Measurements from ENCODE around the gene AKIRIN1. TPM values are rescaled to one million over a fixed set of nuclear protein-coding genes. Genes with fewer than 3 reads are reported as not detected.
"Not testable (repeated sequence)": the region's sequence is repeated elsewhere in the genome, so short reads cannot be mapped to it uniquely, and the experiment has no call there.

Gene AKIRIN1, protein sequence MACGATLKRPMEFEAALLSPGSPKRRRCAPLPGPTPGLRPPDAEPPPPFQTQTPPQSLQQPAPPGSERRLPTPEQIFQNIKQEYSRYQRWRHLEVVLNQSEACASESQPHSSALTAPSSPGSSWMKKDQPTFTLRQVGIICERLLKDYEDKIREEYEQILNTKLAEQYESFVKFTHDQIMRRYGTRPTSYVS
- 44.2 TPM for total RNA-seq

- DNase-seq (ENCODE audit: low spot score) (peak; percentile 99), ATAC-seq (peak; percentile 99)
- intact Hi-C loops (cut with DNase I): no loop called here
These were observed at the start of gene AKIRIN1 for GRCh38 chr1:38990738-38991637. Gene AKIRIN1, plus strand, starts transcription at chr1:38991276. Its CDS starts 105 bp downstream, at chr1:38991381.

DNA sequence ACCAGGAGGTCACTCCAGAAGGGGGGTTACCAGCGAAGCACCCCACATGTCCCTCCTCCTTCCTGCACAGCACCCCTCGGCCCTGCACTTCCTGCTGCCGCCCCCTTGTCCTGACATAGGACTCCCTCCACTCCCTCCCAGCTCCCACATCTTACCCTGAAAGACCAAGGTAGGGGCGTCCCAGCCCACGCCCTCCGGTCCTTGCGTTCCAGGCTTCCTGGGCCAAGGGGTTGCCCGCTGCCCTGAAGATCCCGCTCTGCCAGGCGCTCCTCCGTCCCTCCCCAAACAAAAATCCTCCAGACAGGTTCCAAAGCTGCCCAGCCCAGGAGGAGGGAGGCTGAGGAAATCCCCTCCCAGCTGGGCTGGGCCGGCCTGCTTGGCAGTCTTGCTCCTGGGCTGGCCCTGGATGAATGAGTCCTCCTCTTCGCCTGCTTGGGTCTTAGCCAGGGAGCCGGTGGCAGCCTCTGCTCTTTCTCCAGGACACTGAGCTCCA, 49.5 kb upstream of the AKIRIN1 start, which contains the start of gene RHBDL2:
Gene RHBDL2, minus strand, starts transcription at position 304 of the 493 bp plus-strand sequence. CDS start 22,618 bp downstream, outside the sequence.
- DNase-seq (ENCODE audit: low spot score): peak; percentile 63
- intact Hi-C loops (cut with DNase I): loop anchor here (1.0 kb wide), 1 partner anchor 33 kb away; no protein-coding TSS in a partner anchor
- peak; percentile 91 for ATAC-seq

DNA sequence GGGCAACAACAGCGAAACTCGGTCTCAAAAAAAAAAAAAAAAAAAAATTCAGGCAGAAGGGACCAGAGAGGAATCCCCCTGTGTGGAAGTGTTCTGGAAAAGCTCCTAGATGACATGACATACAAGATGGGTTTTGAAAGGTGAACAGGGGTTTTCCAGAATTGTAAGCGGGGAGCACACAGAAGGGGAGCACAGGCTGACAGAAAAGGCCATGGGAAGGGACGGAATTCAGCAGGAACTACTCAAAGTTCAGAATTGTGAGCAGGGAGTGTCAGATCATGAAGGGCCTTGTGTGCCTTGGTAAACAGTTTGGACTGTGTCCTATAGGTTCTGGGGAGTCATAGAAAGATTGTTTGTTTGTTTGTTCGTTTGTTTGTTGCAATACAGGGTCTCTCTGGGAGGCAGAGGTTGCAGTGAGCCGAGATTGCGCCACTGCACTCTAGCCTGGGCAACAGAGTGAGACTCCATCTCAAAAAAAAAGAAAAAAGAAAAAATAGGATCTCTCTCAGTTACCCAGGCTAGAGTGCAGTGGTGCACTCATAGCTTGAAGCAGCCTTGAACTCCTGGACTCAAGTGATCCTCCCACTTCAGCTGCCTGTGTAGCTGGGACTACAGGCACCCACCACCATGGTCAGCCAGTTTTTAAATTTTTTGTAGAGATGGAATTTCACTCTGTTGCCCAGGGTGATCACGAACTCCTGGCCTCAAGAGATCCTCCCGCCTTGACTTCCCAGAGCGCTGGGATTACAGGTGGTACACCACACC, 48.2 kb upstream of the AKIRIN1 start:
- intact Hi-C loops (cut with DNase I): loop anchor here (1.0 kb wide), 1 partner anchor 35 kb away; no protein-coding TSS in a partner anchor
- DNase-seq (ENCODE audit: low spot score) (no peak), ATAC-seq (no peak)

DNA sequence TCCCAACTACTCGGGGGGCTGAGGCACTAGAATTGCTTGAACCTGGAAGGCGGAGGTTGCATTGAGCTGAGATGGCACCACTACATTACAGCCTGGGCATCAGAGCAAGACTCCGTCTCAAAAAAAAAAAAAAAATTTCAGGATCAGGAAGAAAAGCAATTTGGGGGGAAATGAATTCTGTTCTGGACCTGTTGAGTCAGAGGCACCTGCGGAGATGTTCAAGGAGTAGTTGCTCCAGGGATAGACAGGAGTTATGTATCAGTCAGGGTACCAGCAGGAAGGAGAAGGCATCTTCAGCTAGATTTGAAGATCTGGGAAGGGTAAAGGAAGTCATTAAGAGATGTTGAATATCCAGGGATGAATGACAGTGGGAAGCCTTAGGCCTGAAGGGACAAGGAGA, 46.5 kb upstream of the AKIRIN1 start:
- DNase-seq (ENCODE audit: low spot score): no peak
- ATAC-seq: no peak
- intact Hi-C loops (cut with DNase I): no loop called here

DNA sequence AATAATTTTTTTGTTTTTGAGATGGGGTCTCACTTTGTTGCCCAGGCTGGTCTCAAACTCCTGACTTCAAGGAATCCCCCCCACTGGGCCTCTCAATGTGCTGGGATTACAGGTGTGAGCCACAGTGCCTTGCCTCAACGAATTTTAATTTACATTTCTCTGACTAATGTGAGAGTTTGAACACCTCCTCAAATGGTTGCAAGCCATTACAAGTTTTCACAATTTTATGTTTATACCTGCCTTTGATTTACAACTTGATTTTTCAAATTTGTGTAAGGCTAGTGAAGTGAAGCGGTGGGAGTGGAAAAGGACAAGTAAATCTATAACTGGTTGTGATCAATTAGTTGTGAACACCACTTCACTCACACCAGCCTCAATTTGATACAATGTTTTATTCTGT, 40.5 kb upstream of the AKIRIN1 start:
- no peak for DNase-seq (ENCODE audit: low spot score)
- ATAC-seq: no peak
- intact Hi-C loops (cut with DNase I): no loop called here

DNA sequence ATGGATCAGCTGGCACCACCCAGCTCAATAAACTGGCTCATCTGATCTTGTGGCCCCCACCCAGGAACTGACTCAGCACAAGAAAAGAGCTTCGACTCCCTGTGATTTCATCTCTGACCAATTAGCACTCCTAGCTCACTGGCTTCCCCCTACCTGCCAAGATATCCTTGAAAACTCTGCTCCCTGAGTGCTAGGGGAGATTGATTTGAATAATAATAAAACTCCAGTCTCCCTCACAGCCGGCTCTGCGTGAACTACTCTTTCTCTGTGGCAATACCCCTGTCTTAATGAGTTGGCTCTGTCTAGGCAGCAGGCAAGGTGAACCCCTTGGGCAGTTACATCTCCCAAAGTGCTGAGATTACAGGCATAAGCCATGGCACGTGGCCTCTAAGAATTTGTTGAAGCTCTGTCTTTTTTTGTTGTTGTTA, 37.6 kb upstream of the AKIRIN1 start:
- DNase-seq (ENCODE audit: low spot score) (no peak), ATAC-seq (no peak)
- intact Hi-C loops (cut with DNase I): no loop called here

DNA sequence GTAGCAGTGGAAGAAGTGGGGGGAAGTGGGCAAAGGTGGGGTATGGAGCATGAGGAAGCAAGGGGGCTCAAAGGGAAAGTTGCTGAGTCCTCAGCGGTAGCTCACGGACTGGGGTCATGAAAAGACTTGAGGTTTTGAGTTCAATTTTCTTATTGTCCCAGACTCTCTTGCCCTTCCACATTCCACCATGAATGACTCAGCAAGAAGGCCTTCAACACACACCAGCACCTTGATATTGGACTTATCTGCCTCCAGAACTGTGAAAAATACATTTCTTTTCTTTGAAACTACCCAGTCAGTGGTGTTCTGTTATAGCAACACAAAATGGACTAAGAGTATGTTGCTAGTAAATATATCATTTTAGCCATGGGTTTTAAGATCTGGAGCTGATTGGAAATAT, 32.1 kb upstream of the AKIRIN1 start:
- intact Hi-C loops (cut with DNase I): no loop called here
- no peak for DNase-seq (ENCODE audit: low spot score)
- ATAC-seq: no peak

DNA sequence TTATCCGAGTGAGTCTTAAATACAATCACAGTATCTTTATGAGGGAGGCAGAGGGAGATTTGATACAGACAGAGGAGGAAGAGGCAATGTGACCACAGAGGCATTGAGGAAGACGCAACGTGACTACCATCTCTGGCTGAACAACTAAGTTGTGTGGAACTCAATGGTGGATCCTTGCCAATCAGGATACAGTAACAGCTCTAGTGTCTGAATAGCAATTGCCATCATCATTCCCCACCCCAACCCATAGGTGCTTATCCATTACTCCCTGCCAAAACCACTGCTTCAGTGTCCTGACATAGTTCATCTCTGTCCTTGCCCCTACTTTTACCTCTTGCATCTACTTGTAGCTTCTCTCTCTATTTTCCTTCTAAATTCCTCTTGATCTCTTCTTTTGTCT, 29.0 kb upstream of the AKIRIN1 start:
- ATAC-seq (no peak), DNase-seq (ENCODE audit: low spot score) (no peak)
- intact Hi-C loops (cut with DNase I): no loop called here

DNA sequence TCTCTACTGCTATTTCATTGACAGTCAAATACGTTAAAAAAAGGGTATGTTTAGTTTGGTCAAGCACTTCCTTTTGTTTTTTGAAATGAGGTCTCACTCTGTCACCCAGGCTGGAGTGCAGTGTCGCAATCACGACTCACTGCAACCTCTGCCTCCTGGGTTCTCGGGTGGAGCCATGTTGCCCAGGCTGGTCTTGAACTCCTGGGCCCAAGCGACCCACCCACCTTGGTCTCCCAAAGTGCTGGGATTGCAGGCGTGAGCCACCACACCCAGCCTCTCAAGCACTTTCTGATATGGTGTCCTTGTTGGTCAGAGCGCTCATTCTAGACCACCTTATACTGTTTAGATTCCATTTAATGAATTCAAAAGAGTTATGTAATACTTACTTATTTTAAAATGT, 28.5 kb upstream of the AKIRIN1 start:
- DNase-seq (ENCODE audit: low spot score) (no peak), ATAC-seq (no peak)
- intact Hi-C loops (cut with DNase I): no loop called here

- intact Hi-C loops (cut with DNase I): no loop called here
- DNase-seq (ENCODE audit: low spot score): no peak
- no peak for ATAC-seq
These were observed 26.9 kb upstream of the AKIRIN1 start for GRCh38 chr1:38964140-38964548.

DNA sequence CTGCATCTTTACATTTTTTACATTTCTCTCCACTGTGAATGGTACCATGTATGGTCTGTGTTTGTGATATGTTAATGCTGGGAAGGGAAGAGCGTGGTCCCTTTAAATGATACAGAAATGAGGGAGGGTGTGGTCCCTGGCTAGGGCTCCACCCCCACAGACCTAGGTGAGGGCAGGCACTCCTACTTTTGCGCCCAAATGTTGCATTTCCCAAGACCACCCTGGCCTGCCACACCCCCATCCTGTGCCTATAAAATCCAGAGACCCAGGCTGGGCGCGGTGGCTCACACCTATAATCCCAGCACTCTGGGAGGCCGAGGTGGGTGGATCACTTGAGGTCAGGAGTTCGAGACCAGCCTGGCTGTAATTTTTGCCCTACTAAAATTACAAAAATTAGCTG, 17.9 kb upstream of the AKIRIN1 start:
- intact Hi-C loops (cut with DNase I); DNase-seq (ENCODE audit: low spot score); ATAC-seq: not testable (repeated sequence)

GRCh38 chr1:38973659-38974437, 17.2 kb upstream of the AKIRIN1 start:
- ATAC-seq (no peak), DNase-seq (ENCODE audit: low spot score) (no peak)
- intact Hi-C loops (cut with DNase I): no loop called here

DNA sequence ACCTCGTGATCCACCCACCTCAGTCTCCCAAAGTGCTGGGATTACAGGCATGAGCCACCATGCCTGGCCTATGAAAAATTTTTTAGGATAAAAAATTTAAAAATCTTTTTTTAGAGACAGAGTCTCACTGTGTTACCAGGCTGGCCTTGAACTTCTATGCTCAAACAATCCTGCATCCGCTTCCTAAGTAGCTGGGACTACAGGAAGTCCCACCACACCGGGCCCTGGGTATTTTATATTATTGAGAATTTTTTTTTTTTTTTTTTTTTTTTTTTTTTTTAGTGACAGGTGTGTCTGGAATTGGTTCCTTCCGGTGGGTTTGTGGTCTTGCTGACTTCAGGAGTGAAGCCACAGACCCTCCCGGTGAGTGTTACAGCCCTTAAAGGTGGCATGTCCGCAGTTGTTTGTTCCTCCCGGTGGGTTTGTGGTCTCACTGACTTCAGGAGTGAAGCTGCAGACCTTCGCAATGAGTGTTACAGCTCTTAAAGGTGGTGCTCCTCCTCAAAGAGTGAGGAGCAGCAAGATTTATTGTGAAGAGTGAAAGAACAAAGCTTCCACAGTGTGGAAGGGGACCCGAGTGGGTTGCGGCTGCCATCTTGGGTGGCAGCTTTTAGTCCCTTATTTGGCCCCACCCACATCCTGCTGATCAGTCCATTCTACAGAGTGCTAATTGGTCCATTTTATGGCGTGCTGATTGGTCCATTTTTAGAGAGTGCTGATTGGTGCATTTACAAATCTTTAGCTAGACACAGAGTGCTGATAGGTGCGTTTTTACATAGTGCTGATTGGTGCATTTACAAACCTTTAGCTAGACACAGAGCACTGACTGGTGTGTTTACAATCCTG, 13.5 kb upstream of the AKIRIN1 start:
- ATAC-seq; intact Hi-C loops (cut with DNase I); DNase-seq (ENCODE audit: low spot score): not testable (repeated sequence)

GRCh38 chr1:38978245-38978542, 12.9 kb upstream of the AKIRIN1 start:
- DNase-seq (ENCODE audit: low spot score); intact Hi-C loops (cut with DNase I); ATAC-seq: not testable (repeated sequence)

DNA sequence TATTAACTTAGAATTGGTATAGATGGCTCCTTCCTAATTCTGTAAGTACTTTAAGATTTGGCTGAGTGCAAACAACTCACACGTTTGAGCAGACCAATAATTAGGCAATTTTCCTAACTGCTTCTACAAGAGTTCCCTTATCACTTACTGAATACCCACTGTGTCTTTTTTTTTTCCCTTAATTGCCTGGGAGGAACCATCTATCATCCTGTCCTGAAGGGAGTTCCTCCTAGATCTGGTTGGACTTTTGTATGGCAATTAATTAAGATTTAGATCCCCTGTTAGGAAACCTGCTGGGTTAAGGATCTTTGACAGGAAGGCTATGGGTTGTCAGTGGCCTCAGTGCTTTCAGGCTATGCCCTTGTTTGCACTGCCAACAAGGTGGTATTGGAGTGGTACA, 11.7 kb upstream of the AKIRIN1 start:
- ATAC-seq; intact Hi-C loops (cut with DNase I); DNase-seq (ENCODE audit: low spot score): not testable (repeated sequence)

DNA sequence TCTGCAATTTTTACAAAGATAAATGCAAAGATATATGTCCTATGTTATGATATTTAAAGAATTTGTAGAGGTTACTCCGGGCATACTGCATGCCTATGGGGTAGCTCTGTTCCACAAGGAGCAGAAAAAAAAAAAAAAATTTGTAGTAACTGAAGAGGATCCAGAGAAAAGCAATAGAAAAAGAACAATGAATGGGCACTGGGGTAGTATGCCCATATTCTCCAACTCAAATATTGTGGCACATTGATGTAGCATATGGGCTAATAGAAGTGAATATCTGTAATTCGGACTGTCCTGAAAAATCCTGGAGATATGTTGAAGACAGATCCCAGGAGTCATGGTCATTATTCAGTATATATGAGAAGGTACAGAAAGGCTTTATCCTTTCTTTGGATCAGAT, 1.1 kb upstream of the AKIRIN1 start:
- ATAC-seq (no peak), DNase-seq (ENCODE audit: low spot score) (no peak)
- intact Hi-C loops (cut with DNase I): no loop called here

DNA sequence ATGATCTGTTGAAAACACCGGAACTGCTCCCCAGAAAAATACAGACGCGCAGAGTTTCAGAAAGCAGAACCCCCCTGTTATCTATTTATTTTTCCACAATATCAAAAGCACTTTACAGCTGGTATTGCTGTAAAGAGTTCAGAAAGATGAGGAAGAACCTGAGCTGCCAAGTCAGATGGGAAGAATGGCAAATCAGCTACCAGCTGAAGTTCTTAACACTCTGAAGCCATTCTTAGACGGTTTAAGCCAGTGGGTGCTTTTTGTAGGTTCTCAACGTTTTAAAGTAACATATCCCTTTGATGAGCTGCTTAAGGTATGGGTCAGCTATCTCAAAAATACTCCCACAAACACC, 714 bp upstream of the AKIRIN1 start:
- ATAC-seq: peak; percentile 28
- intact Hi-C loops (cut with DNase I): no loop called here

More for the DNA sequence above, 714 bp upstream of the AKIRIN1 start:
- DNase-seq (ENCODE audit: low spot score): no peak

All from sciatic nerve (tissue), 2 donors.